Neural cell (in vitro differentiated cells): ENCODE measurements around the gene DHX36.

Experiments used
- EZH2 ChIP-seq: fragments of 200-600, 300-800 bp; shearing (Covaris generic), sonication (generic); IDR thresholded peaks from 2 replicates; pipeline ENCODE4 v1.6.1; 2014; ENCODE audit warnings: antibody characterized with exemption, low read length, borderline replicate concordance, mild to moderate bottlenecking; ENCODE audit not compliant: insufficient read depth, poor library complexity, severe bottlenecking
- POLR2AphosphoS5 ChIP-seq: IDR thresholded peaks from 2 replicates; pipeline ENCODE4 v1.6.1; 2012
- RAD21 ChIP-seq: fragments of 450-650 bp; conservative IDR thresholded peaks from 2 replicates; pipeline ENCODE4 v1.6.1; 2014; ENCODE audit warnings: antibody characterized with exemption, mild to moderate bottlenecking, moderate library complexity
- TAF1 ChIP-seq: IDR thresholded peaks from 2 replicates; pipeline ENCODE4 v1.6.1; 2012; ENCODE audit warnings: low read depth
- TF ChIP-seq, protein P1 (sequence below): fragments of 450-650 bp; IDR thresholded peaks from 2 replicates; pipeline ENCODE4 v1.5.1; 2014; ENCODE audit warnings: antibody characterized with exemption, mild to moderate bottlenecking, moderate library complexity; ENCODE audit not compliant: poor library complexity, severe bottlenecking

DNA sequence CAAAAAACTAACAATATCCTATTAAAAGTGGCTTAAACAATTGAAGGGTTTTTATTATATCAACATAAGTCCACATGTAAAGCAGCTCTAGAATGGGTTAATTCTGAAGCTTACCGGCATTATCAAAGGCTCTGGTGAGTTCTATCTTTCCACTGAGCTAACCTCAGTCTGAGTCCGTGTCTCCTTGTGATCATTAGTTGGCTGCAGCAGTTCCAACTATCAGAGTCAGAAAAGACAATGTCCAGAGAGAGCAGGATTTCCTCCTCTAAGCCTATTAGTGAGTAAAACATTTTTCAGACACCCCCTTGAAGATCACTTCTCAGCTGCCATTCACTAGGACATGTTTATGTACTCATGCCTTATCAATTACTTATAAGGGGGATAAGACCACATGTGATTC lies 49.9 kb downstream of the DHX36 start:
- TF ChIP-seq, protein P1, sequence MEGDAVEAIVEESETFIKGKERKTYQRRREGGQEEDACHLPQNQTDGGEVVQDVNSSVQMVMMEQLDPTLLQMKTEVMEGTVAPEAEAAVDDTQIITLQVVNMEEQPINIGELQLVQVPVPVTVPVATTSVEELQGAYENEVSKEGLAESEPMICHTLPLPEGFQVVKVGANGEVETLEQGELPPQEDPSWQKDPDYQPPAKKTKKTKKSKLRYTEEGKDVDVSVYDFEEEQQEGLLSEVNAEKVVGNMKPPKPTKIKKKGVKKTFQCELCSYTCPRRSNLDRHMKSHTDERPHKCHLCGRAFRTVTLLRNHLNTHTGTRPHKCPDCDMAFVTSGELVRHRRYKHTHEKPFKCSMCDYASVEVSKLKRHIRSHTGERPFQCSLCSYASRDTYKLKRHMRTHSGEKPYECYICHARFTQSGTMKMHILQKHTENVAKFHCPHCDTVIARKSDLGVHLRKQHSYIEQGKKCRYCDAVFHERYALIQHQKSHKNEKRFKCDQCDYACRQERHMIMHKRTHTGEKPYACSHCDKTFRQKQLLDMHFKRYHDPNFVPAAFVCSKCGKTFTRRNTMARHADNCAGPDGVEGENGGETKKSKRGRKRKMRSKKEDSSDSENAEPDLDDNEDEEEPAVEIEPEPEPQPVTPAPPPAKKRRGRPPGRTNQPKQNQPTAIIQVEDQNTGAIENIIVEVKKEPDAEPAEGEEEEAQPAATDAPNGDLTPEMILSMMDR, result no peak
- TF ChIP-seq TAF1 (no peak), EZH2 (no peak), RAD21 (no peak), POLR2AphosphoS5 (no peak)
